ENCODE measurements around the gene CLEC4F.
A peak's percentile ranks its signal among the peaks of the same experiment; 100 is the strongest.

The CLEC4F gene, protein sequence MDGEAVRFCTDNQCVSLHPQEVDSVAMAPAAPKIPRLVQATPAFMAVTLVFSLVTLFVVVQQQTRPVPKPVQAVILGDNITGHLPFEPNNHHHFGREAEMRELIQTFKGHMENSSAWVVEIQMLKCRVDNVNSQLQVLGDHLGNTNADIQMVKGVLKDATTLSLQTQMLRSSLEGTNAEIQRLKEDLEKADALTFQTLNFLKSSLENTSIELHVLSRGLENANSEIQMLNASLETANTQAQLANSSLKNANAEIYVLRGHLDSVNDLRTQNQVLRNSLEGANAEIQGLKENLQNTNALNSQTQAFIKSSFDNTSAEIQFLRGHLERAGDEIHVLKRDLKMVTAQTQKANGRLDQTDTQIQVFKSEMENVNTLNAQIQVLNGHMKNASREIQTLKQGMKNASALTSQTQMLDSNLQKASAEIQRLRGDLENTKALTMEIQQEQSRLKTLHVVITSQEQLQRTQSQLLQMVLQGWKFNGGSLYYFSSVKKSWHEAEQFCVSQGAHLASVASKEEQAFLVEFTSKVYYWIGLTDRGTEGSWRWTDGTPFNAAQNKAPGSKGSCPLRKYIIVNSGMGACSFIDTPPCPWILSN

GRCh38 chr2:70820499-70820898, at the start of gene CLEC4F:
CLEC4F (minus strand) TSS chr2:70820599; CDS start chr2:70820523, 76 bp downstream.
- no peak for DNase-seq (ENCODE audit: extremely low read depth in 1 of 2, low read depth in 1 of 2)

- DNase-seq (ENCODE audit: extremely low read depth in 1 of 2, low read depth in 1 of 2): no peak
These were observed 48.6 kb upstream of the CLEC4F start for GRCh38 chr2:70868970-70869369.

DNA sequence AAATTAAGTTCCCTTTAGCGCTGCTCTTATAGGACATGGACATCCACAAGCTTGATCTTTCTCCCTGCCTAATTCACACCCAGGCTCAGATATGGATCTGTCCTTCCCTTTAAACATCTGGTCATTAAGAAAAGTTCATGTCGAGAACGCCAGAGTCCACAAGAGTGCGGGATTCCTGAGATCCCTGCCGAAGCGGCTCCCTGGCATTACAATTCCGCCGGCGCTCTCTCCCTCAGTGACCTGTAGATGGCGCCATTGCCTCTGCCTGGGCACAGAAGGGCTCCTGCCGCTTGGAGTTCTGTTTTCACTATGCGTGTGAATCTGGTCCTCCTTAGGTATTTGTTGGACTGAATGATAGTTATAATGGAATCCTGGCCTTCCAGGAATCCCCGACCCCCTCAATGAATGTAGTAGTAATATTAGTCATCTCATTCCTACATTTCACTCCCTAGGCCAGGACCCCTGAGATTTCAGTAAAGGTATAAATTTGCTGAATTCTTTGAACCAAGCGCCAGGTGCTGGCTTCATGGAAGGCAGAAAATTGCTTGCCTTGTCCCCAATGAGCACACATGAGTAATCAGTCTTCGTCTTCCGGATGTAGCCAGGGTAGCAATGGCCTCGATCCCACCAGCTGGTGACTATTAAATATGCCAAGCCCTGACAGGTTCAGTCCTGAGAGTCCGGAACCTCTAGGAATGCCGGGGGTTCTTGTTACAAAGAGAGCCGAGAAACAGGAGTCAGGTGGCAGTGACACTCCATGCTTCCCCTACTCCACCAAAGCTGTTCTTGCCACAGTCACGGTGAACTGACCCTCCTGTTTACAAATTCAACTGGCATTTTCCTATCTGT, 41.6 kb upstream of the CLEC4F start:
- DNase-seq (ENCODE audit: extremely low read depth in 1 of 2, low read depth in 1 of 2): peak; percentile 19 to 53

DNA sequence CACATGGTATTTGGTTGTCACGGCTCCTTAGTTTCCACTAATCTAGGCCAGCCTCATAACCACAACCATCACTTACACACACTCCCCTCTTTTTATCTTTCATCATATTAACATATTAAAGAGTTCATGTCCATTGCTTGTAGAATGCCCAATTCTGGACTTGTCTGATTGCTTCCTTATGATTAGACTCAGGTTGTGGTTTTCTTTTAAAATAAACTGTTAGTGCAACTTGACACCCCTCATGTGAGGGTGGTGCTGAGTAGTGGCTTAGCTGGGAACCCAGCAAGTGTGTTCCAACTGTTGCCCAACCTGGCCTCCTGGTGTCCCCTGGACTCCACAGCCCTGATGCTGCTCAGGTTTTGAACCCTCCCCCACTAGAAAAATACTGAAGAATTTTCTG, 35.3 kb upstream of the CLEC4F start:
- no peak for DNase-seq (ENCODE audit: extremely low read depth in 1 of 2, low read depth in 1 of 2)

- DNase-seq (ENCODE audit: extremely low read depth in 1 of 2, low read depth in 1 of 2): no peak
These were observed 34.0 kb upstream of the CLEC4F start for GRCh38 chr2:70854411-70854810.

DNA sequence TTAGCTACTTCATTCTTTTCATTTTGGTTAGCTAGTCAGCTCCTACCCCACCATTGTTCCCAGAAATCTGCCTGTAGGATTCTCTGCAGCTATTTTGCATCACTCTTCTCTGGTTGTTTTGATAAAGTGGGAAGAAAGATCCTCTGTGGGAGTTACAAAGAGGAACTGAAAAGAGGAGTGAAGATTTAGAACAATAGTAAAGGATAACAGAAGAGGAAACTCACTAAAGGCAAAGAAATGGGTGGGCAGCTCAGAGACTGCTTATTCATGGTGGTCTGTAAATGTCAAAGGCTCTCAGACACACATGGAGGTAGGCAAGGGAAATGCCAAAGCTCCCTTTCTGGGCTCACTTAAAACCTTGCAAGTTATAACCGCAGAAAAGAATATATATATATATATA, 32.4 kb upstream of the CLEC4F start:
- DNase-seq (ENCODE audit: extremely low read depth in 1 of 2, low read depth in 1 of 2): no peak

DNA sequence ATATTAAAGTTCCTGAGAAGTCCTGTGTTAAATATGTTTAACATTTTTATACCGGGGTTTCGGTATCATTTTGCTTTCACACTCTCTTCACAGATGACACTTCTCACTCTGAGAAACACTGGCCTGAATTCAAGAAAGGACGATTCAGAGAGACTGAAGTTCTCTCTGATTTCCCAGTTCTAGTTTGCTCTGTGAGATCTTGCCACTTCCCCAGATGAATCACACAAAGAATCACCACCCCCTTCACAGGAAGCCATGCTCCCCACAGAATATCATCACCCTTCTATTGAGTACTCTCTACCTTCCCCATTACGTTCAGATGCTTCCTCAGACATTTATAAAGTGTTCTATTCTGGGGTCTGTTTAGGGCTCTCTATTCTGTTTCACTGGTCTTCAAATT, 31.3 kb upstream of the CLEC4F start:
- DNase-seq (ENCODE audit: extremely low read depth in 1 of 2, low read depth in 1 of 2): no peak

DNA sequence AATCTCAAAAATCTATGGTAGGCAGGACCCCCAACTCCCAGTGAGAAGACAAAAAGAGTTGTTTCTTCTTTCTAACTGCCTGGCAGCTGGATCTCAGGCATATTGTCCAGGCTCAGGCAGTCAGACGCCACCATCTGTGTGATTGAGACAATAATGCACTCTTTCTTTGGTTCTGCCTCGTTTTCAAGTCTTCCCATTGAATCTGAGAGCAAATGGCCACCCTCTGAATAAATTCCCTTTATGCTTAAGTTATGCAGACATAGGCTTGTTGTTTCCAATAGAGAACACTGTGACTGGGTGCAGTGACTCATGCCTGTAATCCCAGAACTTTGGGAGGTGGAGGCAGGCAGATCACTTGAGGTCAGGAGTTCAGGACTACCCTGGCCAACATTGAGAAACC, 30.5 kb upstream of the CLEC4F start:
- no peak for DNase-seq (ENCODE audit: extremely low read depth in 1 of 2, low read depth in 1 of 2)

DNA sequence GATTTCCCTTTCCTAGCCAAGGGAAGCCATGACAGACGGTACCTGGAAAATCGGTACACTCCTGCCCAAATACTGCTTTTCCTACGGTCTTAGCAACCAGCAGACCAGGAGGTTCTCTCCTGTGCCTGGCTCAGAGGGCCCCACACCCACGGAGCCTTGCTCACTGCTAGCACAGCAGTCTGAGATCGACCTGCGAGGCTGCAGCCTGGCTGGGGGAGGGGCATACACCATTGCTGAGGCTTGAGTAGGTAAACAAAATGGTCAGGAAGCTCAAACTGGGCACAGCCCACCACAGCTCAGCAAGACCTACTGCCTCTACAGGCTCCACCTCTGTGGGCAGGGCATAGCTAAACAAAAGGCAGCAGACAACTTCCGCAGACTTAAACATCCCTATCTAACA, 22.0 kb upstream of the CLEC4F start:
- DNase-seq (ENCODE audit: extremely low read depth in 1 of 2, low read depth in 1 of 2): no peak

GRCh38 chr2:70837980-70838925, 17.9 kb upstream of the CLEC4F start:
- no peak for DNase-seq (ENCODE audit: extremely low read depth in 1 of 2, low read depth in 1 of 2)

DNA sequence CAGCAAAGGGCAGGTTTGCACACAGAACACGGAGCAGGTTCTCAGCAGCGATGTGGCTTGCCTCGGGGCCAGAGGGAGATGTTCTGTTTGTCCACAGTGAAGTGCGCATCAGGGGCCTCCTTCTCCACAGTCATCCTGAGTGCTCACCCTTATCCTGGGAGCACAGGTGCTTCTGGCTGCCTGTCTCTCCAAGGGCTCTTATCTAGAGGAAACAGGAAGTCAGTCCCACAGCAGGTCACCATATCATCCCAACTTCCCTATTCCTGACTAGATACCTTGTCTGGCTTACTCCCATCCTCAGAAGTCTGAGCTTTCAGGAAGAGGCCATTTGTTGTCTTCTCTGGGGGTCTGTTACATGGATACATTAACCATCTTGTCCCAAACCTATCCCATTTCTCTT, 15.2 kb upstream of the CLEC4F start, which contains the start of gene CD207:
Gene CD207, minus strand, starts transcription at position 174 of the 400 bp plus-strand sequence. Its CDS starts 40 bp downstream, at position 134.
- no peak for DNase-seq (ENCODE audit: extremely low read depth in 1 of 2, low read depth in 1 of 2)

DNA sequence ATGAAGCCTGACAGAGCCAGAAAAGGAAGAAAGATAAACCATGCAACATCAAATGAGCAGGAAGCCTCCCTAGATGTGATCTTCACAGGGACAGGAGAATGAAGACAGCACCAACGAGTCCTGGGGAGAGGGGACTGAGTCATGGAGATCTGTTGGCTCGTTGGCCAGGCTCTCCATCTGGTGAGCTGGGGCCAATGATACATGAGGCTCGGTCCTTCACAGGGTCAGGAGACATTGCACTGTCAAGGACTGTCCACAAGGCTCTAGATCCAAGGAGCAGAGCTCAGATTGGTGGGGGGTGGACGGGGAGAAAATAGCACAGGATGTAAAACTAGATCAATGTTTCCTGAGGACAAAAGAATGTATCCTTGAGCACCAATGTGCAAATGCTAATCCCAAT, 14.5 kb upstream of the CLEC4F start:
- no peak for DNase-seq (ENCODE audit: extremely low read depth in 1 of 2, low read depth in 1 of 2)

DNA sequence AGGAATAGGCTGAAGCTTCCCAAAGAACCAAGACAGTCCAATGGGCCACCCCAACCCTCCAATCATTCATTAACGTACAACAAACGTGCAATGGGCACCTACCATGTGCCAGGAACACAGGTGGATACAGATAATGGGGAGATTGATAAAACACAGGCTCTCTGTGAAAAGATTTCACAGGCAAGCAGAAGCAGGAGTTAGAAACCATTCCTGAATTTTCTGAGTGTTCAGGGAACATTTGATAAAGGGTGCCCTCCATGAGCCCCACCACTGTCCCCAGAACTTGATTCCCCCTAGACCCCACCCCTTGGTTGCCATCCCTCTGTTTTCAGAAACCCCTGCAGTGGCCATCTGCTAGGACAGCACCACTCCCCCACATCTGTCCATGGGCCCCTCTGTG, 13.7 kb upstream of the CLEC4F start:
- DNase-seq (ENCODE audit: extremely low read depth in 1 of 2, low read depth in 1 of 2): no peak

- DNase-seq (ENCODE audit: extremely low read depth in 1 of 2, low read depth in 1 of 2): no peak
These were observed 12.8 kb upstream of the CLEC4F start for GRCh38 chr2:70833246-70833645.

DNA sequence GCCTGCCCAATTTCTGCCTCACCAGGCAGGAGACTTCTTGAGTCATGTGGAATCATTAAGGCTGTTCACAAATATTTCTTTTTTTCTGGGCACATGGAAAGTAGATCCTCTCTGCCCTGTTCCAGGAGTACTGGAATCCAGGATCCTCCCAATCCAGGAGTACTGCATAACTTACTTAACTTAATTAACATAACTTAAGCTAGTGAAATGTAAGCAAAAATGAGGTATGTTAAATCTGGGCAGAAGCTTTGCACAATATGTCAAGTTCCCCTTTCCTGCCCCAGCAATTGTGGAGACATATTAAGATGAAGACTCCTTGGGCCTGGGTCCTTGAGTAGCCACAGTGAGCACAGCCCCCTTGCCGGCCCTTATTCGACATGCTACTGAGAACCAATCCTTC, 12.0 kb upstream of the CLEC4F start:
- no peak for DNase-seq (ENCODE audit: extremely low read depth in 1 of 2, low read depth in 1 of 2)

GRCh38 chr2:70831861-70832260, 11.5 kb upstream of the CLEC4F start:
- no peak for DNase-seq (ENCODE audit: extremely low read depth in 1 of 2, low read depth in 1 of 2)

DNA sequence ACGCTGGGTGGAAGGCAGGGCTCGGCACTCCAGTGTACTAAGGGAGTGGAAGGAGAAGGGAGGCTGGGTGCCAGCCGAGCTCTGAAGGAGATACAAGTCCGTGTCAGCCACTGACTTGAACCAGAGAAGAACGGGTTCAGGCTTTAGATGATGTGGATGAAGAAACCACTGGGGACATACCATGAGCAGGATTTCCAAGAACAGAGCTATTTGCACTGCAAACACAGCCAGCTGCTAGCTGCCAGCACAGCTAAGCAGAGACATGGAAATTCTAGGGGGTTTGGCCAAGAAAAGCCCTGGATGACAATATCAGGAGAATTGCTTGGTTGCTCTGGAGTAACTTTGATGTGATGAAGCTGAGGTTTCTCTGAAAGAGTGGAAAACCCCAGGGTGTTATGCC, 10.0 kb upstream of the CLEC4F start:
- DNase-seq (ENCODE audit: extremely low read depth in 1 of 2, low read depth in 1 of 2): no peak

DNA sequence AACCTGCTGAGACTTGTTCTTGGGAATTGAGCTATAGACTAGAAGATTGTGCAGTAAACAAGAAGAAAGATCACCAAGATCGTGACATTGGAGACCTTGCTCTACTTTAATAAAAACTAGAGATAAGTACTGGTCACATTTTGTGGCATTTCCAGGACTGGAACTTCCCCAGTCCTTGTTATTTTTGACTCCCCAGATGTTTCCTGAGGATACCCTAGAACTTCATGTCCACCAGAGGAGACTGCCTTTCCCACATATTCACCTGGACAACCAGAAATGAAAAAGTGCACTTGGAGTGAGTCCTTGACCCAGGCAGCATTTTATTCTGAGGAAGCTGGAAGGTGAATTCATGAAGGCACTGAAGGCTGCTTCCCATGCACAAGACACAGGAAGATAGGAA, 9.5 kb upstream of the CLEC4F start:
- no peak for DNase-seq (ENCODE audit: extremely low read depth in 1 of 2, low read depth in 1 of 2)

GRCh38 chr2:70828914-70829824, 8.8 kb upstream of the CLEC4F start:
- no peak for DNase-seq (ENCODE audit: extremely low read depth in 1 of 2, low read depth in 1 of 2)
